ENCODE results near the gene UTP18.

DNA sequence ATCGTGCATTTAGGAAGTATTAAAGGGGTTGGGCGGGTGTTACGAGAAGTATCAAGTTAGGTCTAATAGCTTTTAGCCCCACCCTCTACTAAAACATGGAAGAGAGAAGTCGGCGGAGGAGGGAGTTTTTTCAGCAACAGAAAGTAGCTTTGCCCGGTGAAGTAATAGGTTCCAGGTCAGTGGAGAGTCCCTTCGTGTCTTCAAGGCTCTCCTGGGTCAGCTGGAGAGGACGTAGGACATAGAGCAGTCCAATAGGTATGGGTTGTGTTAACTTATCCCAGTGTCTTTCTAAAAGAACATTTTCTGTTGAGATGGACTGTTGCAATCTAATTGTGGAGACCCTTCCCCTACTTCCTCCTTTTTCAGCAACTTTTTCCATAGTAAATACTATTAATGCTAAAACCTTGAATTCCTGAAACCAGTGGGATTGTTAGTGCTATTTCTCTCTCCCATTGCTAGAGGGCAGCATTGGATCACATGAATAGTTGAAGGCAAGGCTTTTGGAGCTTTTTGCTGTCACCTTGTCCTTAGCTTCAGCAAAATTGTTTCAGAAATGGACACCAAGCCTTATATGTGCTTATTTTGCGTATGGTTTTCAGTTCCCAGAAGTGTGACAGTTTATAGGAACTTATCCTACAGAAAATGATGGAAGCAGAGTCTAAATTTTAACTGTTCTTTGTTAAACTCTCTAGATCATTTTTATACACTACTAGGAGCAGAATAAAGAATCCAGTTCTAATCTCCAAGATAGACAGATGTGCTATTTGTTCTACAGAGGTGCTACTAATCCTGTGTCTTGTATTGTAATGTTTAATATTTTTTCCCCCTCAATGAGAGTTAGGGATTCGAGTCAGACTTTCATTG, 38.4 kb downstream of the UTP18 start:
- TF ChIP-seq POLR2A (IDR thresholded peaks at IDR 0.05; ENCODE audit: control extremely low read depth in 1 of 2, low read depth in 2 of 2, low read length in 2 of 2) (0 out of 3 replicates have a peak, but pooled peaks of 1 of the 2 experiments have one; percentile 8), TCF12 (IDR thresholded peaks at IDR 0.05; ENCODE audit: low read depth, low read length) (no peak), CBX8 (IDR thresholded peaks at IDR 0.05; ENCODE audit: borderline replicate concordance, low read depth, low read length) (no peak), SP1 (IDR thresholded peaks at IDR 0.05; ENCODE audit: low read depth, low read length) (no peak), ZNF274 (IDR thresholded peaks at IDR 0.05; ENCODE audit: borderline replicate concordance, extremely low read depth, low read length) (no peak), EZH2 (IDR thresholded peaks at IDR 0.05; ENCODE audit: low read depth, low read length, severe bottlenecking) (no peak), POLR2AphosphoS5 (IDR thresholded peaks at IDR 0.05; ENCODE audit: low read depth, low read length) (no peak), GABPA (IDR thresholded peaks at IDR 0.05; ENCODE audit: borderline replicate concordance, insufficient read depth, low read length) (no peak), JUND (IDR thresholded peaks at IDR 0.05; ENCODE audit: low read length) (no peak), CEBPB (IDR thresholded peaks at IDR 0.05; ENCODE audit: low read depth, low read length) (no peak), NANOG (IDR thresholded peaks at IDR 0.05; ENCODE audit: insufficient read depth, low read depth, low read length, poor library complexity, severe bottlenecking) (no peak)
- TF ChIP-seq, protein P1, sequence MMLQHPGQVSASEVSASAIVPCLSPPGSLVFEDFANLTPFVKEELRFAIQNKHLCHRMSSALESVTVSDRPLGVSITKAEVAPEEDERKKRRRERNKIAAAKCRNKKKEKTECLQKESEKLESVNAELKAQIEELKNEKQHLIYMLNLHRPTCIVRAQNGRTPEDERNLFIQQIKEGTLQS (IDR thresholded peaks at IDR 0.05; ENCODE audit: insufficient read depth, low read depth, low read length), result no peak
- TF ChIP-seq, protein P2, sequence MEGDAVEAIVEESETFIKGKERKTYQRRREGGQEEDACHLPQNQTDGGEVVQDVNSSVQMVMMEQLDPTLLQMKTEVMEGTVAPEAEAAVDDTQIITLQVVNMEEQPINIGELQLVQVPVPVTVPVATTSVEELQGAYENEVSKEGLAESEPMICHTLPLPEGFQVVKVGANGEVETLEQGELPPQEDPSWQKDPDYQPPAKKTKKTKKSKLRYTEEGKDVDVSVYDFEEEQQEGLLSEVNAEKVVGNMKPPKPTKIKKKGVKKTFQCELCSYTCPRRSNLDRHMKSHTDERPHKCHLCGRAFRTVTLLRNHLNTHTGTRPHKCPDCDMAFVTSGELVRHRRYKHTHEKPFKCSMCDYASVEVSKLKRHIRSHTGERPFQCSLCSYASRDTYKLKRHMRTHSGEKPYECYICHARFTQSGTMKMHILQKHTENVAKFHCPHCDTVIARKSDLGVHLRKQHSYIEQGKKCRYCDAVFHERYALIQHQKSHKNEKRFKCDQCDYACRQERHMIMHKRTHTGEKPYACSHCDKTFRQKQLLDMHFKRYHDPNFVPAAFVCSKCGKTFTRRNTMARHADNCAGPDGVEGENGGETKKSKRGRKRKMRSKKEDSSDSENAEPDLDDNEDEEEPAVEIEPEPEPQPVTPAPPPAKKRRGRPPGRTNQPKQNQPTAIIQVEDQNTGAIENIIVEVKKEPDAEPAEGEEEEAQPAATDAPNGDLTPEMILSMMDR (IDR thresholded peaks at IDR 0.05; ENCODE audit: control extremely low read depth in 1 of 3, insufficient read depth in 1 of 3, low read depth in 1 of 3, low read length in 3 of 3), result peak in 2 of 3 experiments; percentile 68 to 83; a peak in 3 of 4 replicates
